ENCODE data around the gene PIK3R2. TPM values are rescaled to one million over a fixed set of nuclear protein-coding genes. Genes with fewer than 3 reads are reported as not detected.

The PIK3R2 gene
- total and polyA plus RNA-seq, 2 experiments from 2014 or later, result 8.5 to 66.6 TPM

DNA sequence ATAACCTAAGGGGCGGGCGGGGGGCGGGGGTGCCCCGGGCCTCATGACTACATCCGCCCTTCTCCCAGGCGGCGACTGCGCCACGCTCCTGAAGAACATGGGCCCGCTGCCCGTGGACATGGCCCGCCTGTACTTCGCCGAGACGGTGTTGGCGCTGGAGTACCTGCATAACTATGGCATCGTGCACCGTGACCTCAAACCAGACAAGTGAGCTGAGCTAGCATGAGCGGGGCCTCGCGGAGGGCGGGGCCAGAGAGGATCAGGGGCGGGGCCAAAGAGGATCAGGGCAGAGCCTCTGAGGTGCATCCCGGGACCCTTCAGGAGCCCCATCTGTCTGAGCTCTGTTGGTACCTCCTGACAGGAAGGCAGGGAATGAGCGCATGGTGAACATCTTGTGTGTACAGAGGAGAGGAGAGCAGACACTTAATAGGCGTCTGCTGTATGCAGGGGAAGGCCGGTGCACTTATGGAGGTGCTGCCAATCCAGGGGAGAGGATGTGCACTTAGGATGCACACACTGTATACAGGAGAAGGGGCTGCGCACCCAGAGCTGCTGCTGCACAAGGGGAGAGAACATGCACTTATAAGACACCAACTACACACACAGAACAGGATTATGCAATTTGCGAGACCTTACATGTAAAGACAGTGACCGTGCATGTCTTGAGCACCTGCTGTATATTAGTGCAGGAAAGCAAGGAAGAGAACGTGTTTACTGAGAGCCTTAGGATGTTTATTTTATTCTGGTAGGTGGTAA lies 20.9 kb upstream of the PIK3R2 start:
- Histone ChIP-seq H3K9me2 (ENCODE audit: insufficient read depth) (no peaks in the 10 kb centered on the region), H3K4me3 (no peak overlapping the region), H3K4me1 (ENCODE audit: insufficient read depth) (no peaks in the 10 kb centered on the region), H3K79me2 (replicated peaks; ENCODE audit: insufficient read depth) (no peaks in the 10 kb centered on the region), H3K27me3 (ENCODE audit: insufficient read depth) (no peaks in the 10 kb centered on the region), H3F3A (replicated peaks; ENCODE audit: low read depth) (no peaks in the 10 kb centered on the region), H3K27ac (ENCODE audit: low read depth) (no peak overlapping the region), H3K36me3 (ENCODE audit: insufficient read depth) (no peaks in the 10 kb centered on the region; the same call in 1 of the 2 replicates), H3K4me2 (no peak overlapping the region), H2AFZ (no peak overlapping the region), H4K20me1 (replicated peaks; ENCODE audit: insufficient read depth) (peaks cover 11% of the 10 kb centered on the region; the same call in 1 of the 2 replicates)
- Mint-ChIP-seq H3K27ac (no peak overlapping the region), H3K27me3 (ENCODE audit: insufficient read depth, low read depth, poor library complexity) (peaks cover 8% of the 10 kb centered on the region), H3K4me3 (no peak overlapping the region), H3K9me3 (peaks cover 3% of the 10 kb centered on the region; the same call in 1 of the 3 replicates), H3K36me3 (ENCODE audit: low read depth) (peaks cover 23% of the 10 kb centered on the region), H3K4me1 (no peaks in the 10 kb centered on the region)
- DNase-seq (ENCODE audit: low spot score) (peak; percentile 74), ATAC-seq (peak; percentile 96)
- TF ChIP-seq STAT1 (IDR thresholded peaks at IDR 0.05; ENCODE audit: unreplicated experiment), result no peak
- TF ChIP-seq EZH2phosphoT487 (IDR thresholded peaks at IDR 0.05; ENCODE audit: unreplicated experiment), result no peak
- TF ChIP-seq ZNF331 (CRISPR knock-in tag; IDR thresholded peaks at IDR 0.05; ENCODE audit: low read depth), result no peak
- no peak for TF ChIP-seq EZH2 (IDR thresholded peaks at IDR 0.05; ENCODE audit: low read depth, unreplicated experiment)
- no peak for TF ChIP-seq JUNB (IDR thresholded peaks at IDR 0.05; ENCODE audit: unreplicated experiment)
- TF ChIP-seq, protein P1, sequence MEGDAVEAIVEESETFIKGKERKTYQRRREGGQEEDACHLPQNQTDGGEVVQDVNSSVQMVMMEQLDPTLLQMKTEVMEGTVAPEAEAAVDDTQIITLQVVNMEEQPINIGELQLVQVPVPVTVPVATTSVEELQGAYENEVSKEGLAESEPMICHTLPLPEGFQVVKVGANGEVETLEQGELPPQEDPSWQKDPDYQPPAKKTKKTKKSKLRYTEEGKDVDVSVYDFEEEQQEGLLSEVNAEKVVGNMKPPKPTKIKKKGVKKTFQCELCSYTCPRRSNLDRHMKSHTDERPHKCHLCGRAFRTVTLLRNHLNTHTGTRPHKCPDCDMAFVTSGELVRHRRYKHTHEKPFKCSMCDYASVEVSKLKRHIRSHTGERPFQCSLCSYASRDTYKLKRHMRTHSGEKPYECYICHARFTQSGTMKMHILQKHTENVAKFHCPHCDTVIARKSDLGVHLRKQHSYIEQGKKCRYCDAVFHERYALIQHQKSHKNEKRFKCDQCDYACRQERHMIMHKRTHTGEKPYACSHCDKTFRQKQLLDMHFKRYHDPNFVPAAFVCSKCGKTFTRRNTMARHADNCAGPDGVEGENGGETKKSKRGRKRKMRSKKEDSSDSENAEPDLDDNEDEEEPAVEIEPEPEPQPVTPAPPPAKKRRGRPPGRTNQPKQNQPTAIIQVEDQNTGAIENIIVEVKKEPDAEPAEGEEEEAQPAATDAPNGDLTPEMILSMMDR (conservative IDR thresholded peaks at IDR 0.05; ENCODE audit: low read depth in 2 of 2), result no peak
- TF ChIP-seq, protein P2, sequence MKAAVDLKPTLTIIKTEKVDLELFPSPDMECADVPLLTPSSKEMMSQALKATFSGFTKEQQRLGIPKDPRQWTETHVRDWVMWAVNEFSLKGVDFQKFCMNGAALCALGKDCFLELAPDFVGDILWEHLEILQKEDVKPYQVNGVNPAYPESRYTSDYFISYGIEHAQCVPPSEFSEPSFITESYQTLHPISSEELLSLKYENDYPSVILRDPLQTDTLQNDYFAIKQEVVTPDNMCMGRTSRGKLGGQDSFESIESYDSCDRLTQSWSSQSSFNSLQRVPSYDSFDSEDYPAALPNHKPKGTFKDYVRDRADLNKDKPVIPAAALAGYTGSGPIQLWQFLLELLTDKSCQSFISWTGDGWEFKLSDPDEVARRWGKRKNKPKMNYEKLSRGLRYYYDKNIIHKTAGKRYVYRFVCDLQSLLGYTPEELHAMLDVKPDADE (IDR thresholded peaks at IDR 0.05), result no peak
- TF ChIP-seq, protein P3, sequence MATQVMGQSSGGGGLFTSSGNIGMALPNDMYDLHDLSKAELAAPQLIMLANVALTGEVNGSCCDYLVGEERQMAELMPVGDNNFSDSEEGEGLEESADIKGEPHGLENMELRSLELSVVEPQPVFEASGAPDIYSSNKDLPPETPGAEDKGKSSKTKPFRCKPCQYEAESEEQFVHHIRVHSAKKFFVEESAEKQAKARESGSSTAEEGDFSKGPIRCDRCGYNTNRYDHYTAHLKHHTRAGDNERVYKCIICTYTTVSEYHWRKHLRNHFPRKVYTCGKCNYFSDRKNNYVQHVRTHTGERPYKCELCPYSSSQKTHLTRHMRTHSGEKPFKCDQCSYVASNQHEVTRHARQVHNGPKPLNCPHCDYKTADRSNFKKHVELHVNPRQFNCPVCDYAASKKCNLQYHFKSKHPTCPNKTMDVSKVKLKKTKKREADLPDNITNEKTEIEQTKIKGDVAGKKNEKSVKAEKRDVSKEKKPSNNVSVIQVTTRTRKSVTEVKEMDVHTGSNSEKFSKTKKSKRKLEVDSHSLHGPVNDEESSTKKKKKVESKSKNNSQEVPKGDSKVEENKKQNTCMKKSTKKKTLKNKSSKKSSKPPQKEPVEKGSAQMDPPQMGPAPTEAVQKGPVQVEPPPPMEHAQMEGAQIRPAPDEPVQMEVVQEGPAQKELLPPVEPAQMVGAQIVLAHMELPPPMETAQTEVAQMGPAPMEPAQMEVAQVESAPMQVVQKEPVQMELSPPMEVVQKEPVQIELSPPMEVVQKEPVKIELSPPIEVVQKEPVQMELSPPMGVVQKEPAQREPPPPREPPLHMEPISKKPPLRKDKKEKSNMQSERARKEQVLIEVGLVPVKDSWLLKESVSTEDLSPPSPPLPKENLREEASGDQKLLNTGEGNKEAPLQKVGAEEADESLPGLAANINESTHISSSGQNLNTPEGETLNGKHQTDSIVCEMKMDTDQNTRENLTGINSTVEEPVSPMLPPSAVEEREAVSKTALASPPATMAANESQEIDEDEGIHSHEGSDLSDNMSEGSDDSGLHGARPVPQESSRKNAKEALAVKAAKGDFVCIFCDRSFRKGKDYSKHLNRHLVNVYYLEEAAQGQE (IDR thresholded peaks at IDR 0.05; ENCODE audit: unreplicated experiment), result no peak
- TF ChIP-seq POLR2AphosphoS5 (IDR thresholded peaks at IDR 0.05; ENCODE audit: low read depth), result no peak
- no peak for TF ChIP-seq ZNF114 (CRISPR knock-in tag; IDR thresholded peaks at IDR 0.05)
- TF ChIP-seq CREB1 (CRISPR knock-in tag; IDR thresholded peaks at IDR 0.05; ENCODE audit: low read depth), result no peak
- TF ChIP-seq NANOG (IDR thresholded peaks at IDR 0.05; ENCODE audit: borderline replicate concordance), result no peak
- TF ChIP-seq, protein P4, sequence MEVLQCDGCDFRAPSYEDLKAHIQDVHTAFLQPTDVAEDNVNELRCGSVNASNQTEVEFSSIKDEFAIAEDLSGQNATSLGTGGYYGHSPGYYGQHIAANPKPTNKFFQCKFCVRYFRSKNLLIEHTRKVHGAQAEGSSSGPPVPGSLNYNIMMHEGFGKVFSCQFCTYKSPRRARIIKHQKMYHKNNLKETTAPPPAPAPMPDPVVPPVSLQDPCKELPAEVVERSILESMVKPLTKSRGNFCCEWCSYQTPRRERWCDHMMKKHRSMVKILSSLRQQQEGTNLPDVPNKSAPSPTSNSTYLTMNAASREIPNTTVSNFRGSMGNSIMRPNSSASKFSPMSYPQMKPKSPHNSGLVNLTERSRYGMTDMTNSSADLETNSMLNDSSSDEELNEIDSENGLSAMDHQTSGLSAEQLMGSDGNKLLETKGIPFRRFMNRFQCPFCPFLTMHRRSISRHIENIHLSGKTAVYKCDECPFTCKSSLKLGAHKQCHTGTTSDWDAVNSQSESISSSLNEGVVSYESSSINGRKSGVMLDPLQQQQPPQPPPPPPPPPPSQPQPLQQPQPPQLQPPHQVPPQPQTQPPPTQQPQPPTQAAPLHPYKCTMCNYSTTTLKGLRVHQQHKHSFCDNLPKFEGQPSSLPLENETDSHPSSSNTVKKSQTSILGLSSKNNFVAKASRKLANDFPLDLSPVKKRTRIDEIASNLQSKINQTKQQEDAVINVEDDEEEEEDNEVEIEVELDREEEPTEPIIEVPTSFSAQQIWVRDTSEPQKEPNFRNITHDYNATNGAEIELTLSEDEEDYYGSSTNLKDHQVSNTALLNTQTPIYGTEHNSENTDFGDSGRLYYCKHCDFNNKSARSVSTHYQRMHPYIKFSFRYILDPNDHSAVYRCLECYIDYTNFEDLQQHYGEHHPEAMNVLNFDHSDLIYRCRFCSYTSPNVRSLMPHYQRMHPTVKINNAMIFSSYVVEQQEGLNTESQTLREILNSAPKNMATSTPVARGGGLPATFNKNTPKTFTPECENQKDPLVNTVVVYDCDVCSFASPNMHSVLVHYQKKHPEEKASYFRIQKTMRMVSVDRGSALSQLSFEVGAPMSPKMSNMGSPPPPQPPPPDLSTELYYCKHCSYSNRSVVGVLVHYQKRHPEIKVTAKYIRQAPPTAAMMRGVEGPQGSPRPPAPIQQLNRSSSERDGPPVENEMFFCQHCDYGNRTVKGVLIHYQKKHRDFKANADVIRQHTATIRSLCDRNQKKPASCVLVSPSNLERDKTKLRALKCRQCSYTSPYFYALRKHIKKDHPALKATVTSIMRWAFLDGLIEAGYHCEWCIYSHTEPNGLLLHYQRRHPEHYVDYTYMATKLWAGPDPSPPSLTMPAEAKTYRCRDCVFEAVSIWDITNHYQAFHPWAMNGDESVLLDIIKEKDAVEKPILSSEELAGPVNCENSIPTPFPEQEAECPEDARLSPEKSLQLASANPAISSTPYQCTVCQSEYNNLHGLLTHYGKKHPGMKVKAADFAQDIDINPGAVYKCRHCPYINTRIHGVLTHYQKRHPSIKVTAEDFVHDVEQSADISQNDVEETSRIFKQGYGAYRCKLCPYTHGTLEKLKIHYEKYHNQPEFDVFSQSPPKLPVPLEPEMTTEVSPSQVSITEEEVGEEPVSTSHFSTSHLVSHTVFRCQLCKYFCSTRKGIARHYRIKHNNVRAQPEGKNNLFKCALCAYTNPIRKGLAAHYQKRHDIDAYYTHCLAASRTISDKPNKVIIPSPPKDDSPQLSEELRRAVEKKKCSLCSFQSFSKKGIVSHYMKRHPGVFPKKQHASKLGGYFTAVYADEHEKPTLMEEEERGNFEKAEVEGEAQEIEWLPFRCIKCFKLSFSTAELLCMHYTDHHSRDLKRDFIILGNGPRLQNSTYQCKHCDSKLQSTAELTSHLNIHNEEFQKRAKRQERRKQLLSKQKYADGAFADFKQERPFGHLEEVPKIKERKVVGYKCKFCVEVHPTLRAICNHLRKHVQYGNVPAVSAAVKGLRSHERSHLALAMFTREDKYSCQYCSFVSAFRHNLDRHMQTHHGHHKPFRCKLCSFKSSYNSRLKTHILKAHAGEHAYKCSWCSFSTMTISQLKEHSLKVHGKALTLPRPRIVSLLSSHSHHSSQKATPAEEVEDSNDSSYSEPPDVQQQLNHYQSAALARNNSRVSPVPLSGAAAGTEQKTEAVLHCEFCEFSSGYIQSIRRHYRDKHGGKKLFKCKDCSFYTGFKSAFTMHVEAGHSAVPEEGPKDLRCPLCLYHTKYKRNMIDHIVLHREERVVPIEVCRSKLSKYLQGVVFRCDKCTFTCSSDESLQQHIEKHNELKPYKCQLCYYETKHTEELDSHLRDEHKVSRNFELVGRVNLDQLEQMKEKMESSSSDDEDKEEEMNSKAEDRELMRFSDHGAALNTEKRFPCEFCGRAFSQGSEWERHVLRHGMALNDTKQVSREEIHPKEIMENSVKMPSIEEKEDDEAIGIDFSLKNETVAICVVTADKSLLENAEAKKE (CRISPR knock-in tag; IDR thresholded peaks at IDR 0.05), result no peak

Measured in GM23338 (cell line).